CD1c-positive myeloid dendritic cell (primary cell): ENCODE measurements around the gene HS3ST5.
"Not testable (repeated sequence)": the region's sequence is repeated elsewhere in the genome, so short reads cannot be mapped to it uniquely, and the experiment has no call there.

ENCODE experiments used
- DNase-seq: peaks from one replicate; pipeline ENCODE4 v3.0.0-alpha.2; 2016; ENCODE audit errors: extremely low spot score

The HS3ST5 gene

DNA sequence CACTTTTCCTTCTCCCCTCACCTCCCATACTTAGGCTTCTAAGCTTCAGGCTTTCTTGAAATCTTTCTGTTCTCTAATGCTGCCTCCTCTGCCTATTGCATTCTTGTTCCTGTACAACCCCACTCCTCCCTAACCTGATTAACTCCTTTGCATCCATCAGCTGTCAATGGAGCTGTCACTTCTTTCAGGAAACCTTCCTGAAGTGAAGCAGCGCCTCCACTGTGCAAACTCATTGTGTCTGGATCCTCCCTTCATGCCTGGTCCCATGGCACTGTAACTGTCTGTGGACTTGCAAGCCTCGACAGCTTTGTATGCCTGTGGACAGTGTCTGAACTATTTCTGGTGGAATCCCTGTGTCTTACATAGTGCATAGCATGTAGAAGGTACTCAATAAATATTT is 185.0 kb downstream of the HS3ST5 start:
- DNase-seq: no peak

- DNase-seq: no peak
Measured at GRCh38 chr6:114155763-114156162, 187.1 kb downstream of the HS3ST5 start.

DNA sequence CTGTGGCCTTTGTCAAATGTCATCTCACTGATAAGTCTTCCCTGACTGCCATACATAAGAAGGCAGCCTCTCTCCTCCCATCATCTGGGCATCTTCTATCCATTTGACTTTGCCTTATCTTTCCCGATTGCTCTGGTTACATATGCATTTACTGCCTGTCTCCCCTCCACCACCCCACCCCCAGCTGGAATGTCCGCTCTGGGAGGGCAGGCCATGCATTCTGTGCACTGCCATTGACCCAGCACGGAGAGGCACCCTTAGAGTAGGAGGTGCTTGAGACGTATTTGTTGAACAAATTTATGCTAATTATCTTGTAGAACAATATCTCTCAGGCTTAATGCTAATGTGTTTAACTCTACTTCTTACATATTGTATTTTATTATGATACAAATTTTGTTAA is 188.0 kb downstream of the HS3ST5 start:
- no peak for DNase-seq

GRCh38 chr6:114153448-114153847 is 189.4 kb downstream of the HS3ST5 start:
- no peak for DNase-seq

- DNase-seq: no peak
Measured at GRCh38 chr6:114151064-114151690, 191.6 kb downstream of the HS3ST5 start.

DNA sequence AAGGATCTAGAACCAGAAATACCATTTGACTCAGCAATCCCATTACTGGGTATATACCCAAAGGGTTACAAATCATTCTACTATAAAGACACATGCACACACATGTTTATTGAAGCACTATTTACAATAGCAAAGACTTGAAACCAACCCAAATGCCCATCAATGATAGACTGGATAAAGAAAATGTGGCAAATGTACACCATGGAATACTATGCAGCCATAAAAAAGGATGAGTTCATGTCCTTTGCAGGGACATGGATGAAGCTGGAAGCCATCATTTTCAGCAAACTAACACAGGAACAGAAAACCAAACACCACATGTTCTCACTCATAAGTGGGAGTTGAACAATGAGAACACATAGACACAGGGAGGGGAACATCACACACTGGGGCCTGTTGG is 193.6 kb downstream of the HS3ST5 start:
- DNase-seq: not testable (repeated sequence)

- no peak for DNase-seq
Measured at GRCh38 chr6:114144887-114145851, 197.7 kb downstream of the HS3ST5 start.

DNA sequence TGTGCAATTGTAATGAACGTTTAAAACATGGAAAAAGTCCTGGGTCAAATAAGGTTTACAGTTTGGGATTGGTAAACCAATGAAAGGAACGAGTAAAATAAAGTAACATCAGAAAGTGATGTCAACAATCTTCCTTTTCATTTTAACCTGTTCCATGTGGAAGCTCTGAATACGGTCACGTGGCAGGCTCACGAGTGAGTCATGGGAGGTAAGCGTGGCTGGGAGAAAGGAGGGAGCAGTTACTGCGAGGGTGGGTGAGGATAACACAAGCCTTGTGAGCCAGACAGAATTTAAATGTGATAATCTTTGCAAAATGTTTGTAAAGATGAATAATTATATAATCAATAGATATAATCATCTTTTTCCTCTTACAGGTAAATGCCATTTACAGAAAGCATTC is 200.6 kb downstream of the HS3ST5 start:
- DNase-seq: no peak

- no peak for DNase-seq
Measured at GRCh38 chr6:114140416-114140815, 202.4 kb downstream of the HS3ST5 start.

DNA sequence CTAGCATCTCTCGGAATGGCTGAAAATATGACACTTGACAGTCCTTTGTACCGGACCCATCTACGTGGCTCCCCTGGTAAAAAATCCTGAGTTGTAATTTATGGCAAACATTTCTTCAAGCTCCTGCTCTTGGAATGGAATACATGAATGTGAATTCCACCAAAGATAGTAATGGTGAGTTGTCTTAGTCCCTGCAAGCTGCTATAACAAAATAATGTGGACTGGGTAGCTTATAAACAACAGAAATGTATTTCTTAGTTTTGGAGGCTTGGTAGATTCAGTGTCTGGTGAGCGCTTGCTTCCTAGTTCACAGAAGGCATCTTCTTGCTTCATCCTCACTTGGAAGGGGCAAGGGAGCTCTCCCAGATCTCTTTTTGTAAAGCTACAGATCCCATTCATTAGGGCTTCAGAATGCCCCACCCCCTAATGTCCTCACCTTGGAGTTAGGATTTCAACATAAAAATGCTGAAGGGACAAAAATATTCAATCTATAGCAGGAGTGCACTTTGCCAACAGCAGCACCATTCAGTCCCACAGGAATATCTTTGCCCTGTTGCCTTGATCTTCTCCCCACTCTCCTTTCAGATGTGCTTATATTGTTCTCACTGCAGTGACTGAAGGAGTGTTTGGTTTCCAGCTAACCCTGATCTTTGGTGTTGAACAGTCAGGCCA is 204.1 kb downstream of the HS3ST5 start:
- no peak for DNase-seq

GRCh38 chr6:114135363-114135971 is 207.4 kb downstream of the HS3ST5 start:
- DNase-seq: no peak

DNA sequence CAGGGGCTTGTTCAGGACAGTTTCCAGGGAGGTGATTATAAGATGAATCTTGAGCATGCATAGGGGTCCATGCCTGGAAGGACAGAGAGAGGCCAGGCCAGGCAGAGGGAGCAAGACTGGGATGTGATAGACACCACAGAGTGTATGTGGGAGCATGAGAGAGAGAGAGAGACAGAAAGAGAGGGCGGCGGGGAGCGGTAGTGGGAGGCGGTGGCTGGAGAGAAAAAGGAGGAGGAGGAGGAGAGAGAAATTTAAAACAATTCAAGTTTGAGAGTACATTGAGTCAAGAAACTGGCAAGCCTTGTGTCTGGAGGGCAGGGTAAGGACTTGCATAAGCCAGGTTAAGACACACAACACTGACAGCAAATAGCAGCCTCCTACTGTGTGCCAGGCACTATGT is 209.0 kb downstream of the HS3ST5 start:
- no peak for DNase-seq

DNA sequence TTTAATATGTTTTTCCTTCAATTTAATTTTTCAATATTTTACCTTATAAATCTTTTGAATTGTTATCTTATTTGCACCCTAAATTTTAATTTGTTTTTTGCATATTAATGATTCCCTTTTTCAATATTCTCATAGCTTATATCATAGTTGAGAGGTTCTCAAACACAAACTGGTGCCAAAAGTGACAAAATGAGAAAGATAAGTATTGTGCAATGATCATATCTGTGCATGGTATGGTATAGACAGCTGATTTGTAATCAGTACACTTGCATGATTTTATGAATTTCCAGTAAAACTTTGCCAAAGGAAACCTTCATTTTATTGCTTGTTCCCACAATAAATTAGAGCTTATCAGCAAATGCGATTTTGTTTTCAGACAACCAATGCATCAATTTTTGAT is 210.9 kb downstream of the HS3ST5 start:
- DNase-seq: no peak

DNA sequence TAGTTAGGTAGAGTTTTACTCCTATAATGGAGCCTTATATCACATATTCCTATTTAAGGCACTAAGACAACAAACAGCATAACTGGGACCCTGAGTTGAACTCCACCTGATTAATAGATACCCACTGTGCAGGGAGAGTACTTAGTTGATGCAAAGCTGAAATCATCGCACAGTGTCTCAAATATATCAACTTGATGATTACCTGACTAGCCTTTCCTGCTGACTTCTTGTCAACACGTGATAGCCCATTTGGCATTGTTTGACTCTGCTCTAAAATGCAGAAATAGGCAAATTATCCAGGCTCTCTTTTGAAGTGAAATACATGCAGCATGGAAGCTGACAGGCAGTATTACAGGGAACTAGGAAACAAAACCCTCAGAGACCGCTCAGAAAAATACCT is 217.2 kb downstream of the HS3ST5 start:
- DNase-seq: no peak

- no peak for DNase-seq
Measured at GRCh38 chr6:114121913-114122662, 220.7 kb downstream of the HS3ST5 start.

DNA sequence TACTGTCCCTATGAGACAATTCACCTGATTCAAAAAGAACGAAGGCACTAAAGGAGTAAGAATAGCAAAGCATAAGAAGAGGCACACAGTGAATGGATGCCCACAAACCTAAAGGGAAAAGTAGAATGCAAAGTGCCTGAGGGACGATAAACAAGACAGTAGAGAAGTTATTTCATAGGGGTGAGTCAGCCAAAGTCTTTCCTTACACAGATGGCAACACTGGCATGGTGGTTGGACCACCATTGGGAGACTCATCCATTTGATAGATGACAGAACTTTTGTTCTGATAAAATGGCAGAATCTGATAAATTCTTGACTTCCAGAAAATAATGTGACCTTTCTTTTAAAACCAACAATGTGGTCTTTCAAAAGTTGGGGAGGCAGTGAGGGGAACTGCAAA is 223.8 kb downstream of the HS3ST5 start:
- DNase-seq: no peak

GRCh38 chr6:114115652-114116051 is 227.2 kb downstream of the HS3ST5 start:
- DNase-seq: no peak

DNA sequence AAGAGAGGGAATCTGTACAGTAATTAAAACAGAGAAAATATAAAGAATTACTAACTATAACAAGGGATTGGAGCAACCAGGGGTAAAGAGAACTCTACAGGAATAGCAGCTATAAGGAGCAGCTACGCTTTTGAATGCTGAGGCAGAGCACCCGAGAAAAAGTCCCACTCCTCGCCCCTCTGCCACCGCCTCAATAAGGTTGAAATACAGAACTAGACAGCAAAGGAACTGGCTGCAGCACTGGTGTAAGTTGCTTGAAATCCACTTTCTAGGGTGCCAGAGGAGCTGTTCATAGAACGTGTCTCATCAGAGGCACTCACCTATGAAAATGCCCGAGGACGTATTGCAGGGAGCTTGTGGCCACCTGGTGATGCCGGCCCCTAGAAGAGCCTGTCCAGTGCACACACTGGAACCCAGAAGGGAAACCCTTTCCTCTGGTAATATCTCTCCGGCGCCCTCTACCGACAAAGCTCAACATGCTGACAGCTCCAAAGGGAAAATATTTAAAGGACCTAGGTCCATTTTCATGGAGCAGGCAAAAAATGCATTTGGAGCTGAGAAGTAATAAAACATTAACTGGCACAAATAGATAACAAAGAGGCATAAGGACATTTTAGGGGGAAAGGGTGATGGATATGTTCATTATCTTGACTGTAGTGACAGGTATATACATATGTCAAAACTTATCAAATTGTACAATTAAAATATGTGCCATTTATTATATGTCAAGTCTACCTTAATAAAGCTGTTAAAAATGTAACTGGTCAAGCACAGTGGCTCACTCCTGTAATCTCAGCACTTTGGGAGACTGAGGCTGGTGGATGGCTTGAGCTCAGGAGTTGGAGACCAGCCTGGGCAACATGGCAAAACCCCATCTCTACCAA is 234.5 kb downstream of the HS3ST5 start:
- peak; percentile 41 for DNase-seq

- DNase-seq: no peak
Measured at GRCh38 chr6:114106020-114106419, 236.8 kb downstream of the HS3ST5 start.

- no peak for DNase-seq
Measured at GRCh38 chr6:114101255-114101654, 241.6 kb downstream of the HS3ST5 start.
